GM21528 (cell line): Measurements from ENCODE around the gene MFSD8.
A peak's percentile ranks its signal among the peaks of the same experiment; 100 is the strongest.
"Not testable (repeated sequence)": the region's sequence is repeated elsewhere in the genome, so short reads cannot be mapped to it uniquely, and the experiment has no call there.

ENCODE experiments used
- ATAC-seq: cut with Tn5 transposase; IDR thresholded peaks from one replicate; pipeline ENCODE4 v1.9.1; 2021; ENCODE audit warnings: mild to moderate bottlenecking, moderate library complexity; ENCODE audit not compliant: unreplicated experiment, low FRiP score

The MFSD8 gene

GRCh38 chr4:127959794-127960193, 5.2 kb downstream of the MFSD8 start:
- no peak for ATAC-seq

GRCh38 chr4:127957105-127957504, 7.9 kb downstream of the MFSD8 start:
- ATAC-seq: no peak

DNA sequence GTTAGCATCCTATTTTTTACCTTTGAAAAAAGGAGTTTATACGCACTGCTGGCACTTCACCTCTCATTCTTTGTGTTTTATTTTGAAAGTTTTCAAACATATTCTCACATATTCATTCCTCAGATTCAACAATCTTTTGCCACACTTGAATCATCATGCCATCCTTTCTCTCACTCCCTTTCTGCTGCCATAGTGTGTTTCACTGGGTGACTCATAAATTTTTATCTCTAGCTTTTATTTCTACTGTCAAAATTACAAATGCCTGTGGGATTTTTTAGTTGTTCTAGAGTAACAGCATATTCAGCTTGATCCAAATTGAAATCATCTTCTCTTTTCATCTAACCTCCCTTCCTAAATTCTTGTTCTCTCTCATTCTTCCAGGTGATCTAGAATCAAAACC, 28.0 kb downstream of the MFSD8 start:
- no peak for ATAC-seq

GRCh38 chr4:127931836-127932235, 33.1 kb downstream of the MFSD8 start:
- ATAC-seq: not testable (repeated sequence)

GRCh38 chr4:127930175-127930574, 34.8 kb downstream of the MFSD8 start:
- no peak for ATAC-seq

GRCh38 chr4:127925720-127926119, 39.3 kb downstream of the MFSD8 start:
- not testable (repeated sequence) for ATAC-seq

DNA sequence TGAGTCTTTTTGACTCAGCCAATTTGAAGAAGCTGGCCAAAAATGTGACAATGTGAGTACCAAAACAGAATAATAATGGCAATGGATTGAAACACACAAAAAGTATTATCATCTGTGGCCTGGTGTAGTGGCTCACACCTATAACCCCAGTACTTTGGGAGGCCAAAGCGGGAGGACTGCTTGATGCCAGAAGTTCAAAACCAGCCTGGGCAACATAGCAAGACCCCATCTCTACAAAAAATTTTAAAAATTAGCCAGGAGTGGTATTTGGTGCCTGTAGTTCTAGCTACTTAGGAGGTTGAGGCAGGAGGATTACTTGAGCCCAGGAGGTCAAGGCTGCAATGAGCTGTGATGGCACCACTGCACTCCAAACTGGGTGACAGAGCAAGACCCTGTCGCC, 42.7 kb downstream of the MFSD8 start:
- ATAC-seq: no peak

GRCh38 chr4:127920521-127920920, 44.5 kb downstream of the MFSD8 start:
- ATAC-seq: no peak

GRCh38 chr4:127917151-127917550, 47.8 kb downstream of the MFSD8 start:
- no peak for ATAC-seq

- ATAC-seq: no peak
Measured at GRCh38 chr4:127916512-127916911, 48.5 kb downstream of the MFSD8 start.

- no peak for ATAC-seq
Measured at GRCh38 chr4:127905029-127905428, 59.9 kb downstream of the MFSD8 start.

DNA sequence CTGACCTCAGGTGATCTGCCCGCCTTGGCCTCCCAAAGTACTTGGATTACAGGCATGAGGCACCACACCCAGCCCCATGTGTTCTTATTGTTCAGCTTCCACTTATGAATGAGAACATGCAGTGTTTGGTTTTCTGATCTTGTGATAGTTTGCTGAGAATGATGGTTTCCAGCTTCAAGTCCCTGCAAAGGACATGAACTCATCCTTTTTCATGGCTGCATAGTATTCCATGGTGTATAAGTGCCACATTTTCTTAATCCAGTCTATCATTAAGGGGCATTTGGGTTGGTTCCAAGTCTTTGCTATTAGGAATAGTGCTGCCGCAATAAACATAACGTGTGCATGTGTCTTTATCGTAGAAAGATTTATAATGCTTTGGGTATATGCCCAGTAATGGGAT, 65.3 kb downstream of the MFSD8 start:
- ATAC-seq: not testable (repeated sequence)

GRCh38 chr4:127896528-127896927, 68.4 kb downstream of the MFSD8 start:
- no peak for ATAC-seq

DNA sequence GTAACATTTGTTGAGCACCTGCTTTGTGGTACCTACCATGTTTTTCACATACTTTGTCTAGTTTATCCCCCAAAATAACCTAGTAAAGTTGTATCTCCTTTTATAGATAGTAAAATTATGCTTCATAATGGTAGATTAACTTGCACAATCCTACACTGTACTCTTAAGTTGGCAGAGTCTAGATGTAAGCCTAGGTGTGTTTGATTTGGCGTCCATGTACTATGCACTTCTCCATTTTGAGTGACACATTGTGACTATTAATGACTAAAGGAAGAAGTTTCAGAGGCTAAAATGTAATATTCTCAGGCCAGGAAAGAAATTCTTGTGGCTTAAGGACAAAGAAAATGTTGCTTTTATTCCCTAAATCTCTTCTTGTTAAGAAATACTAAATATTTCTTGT, 68.9 kb downstream of the MFSD8 start:
- no peak for ATAC-seq

DNA sequence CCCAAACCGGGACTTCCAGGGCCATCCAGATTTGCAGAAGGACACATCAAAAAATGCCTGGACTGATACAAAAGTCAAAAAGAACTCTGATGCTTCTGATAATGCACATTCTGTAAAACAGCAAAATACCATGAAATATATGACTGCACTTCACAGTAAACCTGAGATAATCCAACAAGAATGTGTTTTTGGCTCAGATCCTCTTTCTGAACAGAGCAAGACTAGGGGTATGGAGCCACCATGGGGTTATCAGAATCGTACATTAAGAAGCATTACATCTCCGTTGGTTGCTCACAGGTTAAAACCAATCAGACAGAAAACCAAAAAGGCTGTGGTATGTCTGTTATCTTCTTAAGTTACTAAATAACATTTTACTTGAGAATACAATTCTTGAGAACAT, 75.1 kb downstream of the MFSD8 start:
- no peak for ATAC-seq

- ATAC-seq: no peak
Measured at GRCh38 chr4:127888559-127888958, 76.4 kb downstream of the MFSD8 start.

DNA sequence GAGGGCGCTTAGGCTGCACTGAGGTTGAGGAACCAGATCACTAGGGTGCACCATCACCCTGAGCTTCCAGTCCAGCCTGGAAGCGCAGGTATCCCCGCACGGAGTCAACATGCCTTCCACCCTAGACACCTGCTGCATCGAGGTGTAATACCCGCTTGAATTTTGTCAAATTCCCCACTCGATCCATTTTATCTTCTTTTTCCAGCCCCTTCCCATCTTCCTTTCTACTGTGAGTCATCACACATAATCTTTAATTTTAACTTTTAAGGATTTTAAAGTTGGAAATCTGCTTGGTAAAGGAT, 83.5 kb downstream of the MFSD8 start:
- ATAC-seq: peak; percentile 46

DNA sequence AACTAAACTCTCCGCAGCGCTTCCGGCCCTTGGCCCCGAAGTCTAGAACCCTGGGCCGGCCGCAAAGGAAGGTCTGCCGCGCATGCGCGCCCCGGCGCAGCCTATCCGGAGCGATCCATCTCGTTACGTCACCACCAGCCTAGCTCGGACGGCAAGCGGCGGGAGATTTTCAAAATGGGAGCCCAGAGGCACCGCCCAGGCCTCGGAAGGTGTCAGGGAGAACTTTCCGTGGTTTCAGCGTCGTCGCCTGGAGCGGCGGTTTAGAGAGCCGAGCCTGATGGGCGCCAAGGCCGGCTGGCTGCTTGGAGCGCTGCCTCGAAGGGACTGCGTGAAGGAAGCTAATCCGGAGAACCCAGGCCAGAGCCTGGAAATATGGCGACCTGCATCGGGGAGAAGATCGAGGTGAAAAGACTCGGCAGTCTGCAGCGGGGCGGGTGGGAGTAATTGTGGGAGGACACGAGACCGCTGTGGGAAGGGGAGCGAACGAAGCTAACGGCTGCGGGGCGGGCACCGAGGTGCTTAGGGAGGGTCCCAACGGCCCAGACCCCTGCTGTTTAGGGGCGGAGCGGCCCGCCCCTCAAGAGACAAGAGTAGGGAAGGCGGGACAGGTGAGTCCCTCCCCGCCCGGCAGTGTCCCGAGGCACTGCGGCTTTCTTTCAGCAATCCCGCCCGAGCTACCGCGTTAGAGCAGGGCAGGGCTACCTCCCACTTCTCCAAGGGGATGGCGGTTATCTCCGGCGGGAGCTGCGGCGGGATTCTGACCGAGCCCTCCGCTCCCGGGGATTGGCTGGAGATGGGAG, 84.0 kb downstream of the MFSD8 start, which contains the start of gene PLK4:
Gene PLK4 (plus strand): TSS at position 131 of the 800 bp plus-strand sequence. CDS start 242 bp downstream, at position 373.
- ATAC-seq: peak; percentile 92

- ATAC-seq: no peak
Measured at GRCh38 chr4:127875791-127876190, 89.2 kb downstream of the MFSD8 start.

- no peak for ATAC-seq
Measured at GRCh38 chr4:127870688-127871087, 94.3 kb downstream of the MFSD8 start.

GRCh38 chr4:127870281-127870680, 94.7 kb downstream of the MFSD8 start:
- ATAC-seq: no peak

DNA sequence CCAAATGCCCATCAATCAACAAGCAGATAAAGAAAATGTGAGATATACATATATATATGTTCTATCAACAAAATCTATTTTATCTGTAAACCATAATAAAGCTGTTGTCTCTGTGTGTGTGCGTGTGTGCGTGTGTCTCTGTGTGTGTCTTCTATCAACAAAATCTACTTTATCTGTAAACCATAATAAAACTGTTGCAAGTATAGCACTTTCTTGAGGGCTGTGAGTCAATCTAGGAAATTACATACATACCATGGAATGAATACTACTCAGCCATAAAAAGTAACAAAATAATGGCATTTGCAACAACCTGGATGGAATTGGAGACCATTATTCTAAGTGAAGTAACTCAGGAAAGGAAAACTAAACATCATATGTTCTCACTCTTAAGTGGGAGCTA, 96.8 kb downstream of the MFSD8 start:
- ATAC-seq: no peak
